Panc1 (cell line): ENCODE results near the gene KAT6B. TPM values are rescaled to one million over a fixed set of nuclear protein-coding genes. Genes with fewer than 3 reads are reported as not detected.
A peak's percentile ranks its signal among the peaks of the same experiment; 100 is the strongest.
"Not testable (repeated sequence)": the region's sequence is repeated elsewhere in the genome, so short reads cannot be mapped to it uniquely, and the experiment has no call there.

Source experiments
- ATAC-seq: fragments of 200-7000 bp; cut with Tn5 transposase; 2 replicates; pipeline ENCODE4 v1.9.1; 2020; ENCODE audit warnings: mild to moderate bottlenecking, moderate library complexity
- Bru-seq: library from RNA; stranded (reverse); fragments of 400-500 nt; gene quantifications from one replicate; lab custom pipeline; 2021; lab: Mats Ljungman, UMichigan
- BruChase-seq, 2 experiments: library from RNA; stranded (reverse); fragments of 400-500 nt; gene quantifications; one replicate each; lab custom pipeline; 2021; lab: Mats Ljungman, UMichigan
- BruUV-seq: library from RNA; stranded (reverse); fragments of 400-500 nt; replicated peaks from 2 replicates; lab custom pipeline; 2021; lab: Mats Ljungman, UMichigan
- CTCF ChIA-PET: fragments of 300-600 bp; sonication (Branson Sonifier 250); formaldehyde crosslinking; loops from one replicate; lab custom pipeline; 2022; ENCODE audit warnings: antibody characterized with exemption; lab: Charles Lee
- POLR2A ChIA-PET: fragments of 300-600 bp; sonication (Branson Sonifier 250); formaldehyde crosslinking; loops from one replicate; lab custom pipeline; 2022; ENCODE audit warnings: antibody characterized with exemption; lab: Charles Lee
- DNase-seq: peaks from one replicate; pipeline ENCODE4 v3.0.0-alpha.2; 2010; ENCODE audit warnings: low read depth, low spot score
- H3K27ac ChIP-seq: 2 replicates; pipeline ENCODE4 v1.5.1; 2011; ENCODE audit warnings: mild to moderate bottlenecking, low read length, inconsistent platforms
- H3K27me3 ChIP-seq: fragments of 200-500 bp; sonication (Bioruptor generic); 2 replicates; pipeline ENCODE4 v1.6.0; 2014; ENCODE audit warnings: low read length, inconsistent platforms; ENCODE audit not compliant: control insufficient read depth, insufficient read depth
- H3K36me3 ChIP-seq: fragments of 200-500 bp; sonication (Bioruptor generic); 2 replicates; pipeline ENCODE4 v1.5.1; 2014; ENCODE audit warnings: inconsistent platforms, mild to moderate bottlenecking, low read length, moderate library complexity; ENCODE audit not compliant: control insufficient read depth, insufficient read depth
- H3K4me1 ChIP-seq: 2 replicates; pipeline ENCODE4 v1.5.1; 2011; ENCODE audit warnings: inconsistent platforms, mild to moderate bottlenecking, low read length, moderate library complexity; ENCODE audit not compliant: control insufficient read depth, insufficient read depth
- H3K4me3 ChIP-seq, 2 experiments: 2 replicates each; pipeline ENCODE4 v1.5.1; 2011 to 2012; ENCODE audit warnings: low read depth in 2 of 2, low read length in 2 of 2, mild to moderate bottlenecking in 2 of 2, inconsistent platforms in 1 of 2, moderate library complexity in 1 of 2
- H3K9me3 ChIP-seq: fragments of 200-500 bp; sonication (Bioruptor generic); 2 replicates; pipeline ENCODE4 v1.5.1; 2014; ENCODE audit warnings: low read depth, mild to moderate bottlenecking, inconsistent platforms, low read length, moderate library complexity; ENCODE audit not compliant: control insufficient read depth, insufficient read depth
- CTCF ChIP-seq: fragments of 450-650 bp; IDR thresholded peaks from 2 replicates; pipeline ENCODE4 v1.5.1; 2017; ENCODE audit warnings: mild to moderate bottlenecking
- POLR2AphosphoS5 ChIP-seq: IDR thresholded peaks from 2 replicates; pipeline ENCODE4 v1.6.1; 2012; ENCODE audit warnings: mild to moderate bottlenecking, low read depth, low read length, moderate library complexity
- REST ChIP-seq, 2 experiments: IDR thresholded peaks; 2 replicates each; pipeline ENCODE4 v1.6.1; 2011 to 2012; ENCODE audit warnings: low read depth in 2 of 2, control low read depth in 1 of 2, low read length in 1 of 2, mild to moderate bottlenecking in 1 of 2, moderate library complexity in 1 of 2; ENCODE audit not compliant: insufficient read depth in 1 of 2
- SIN3A ChIP-seq: IDR thresholded peaks from 2 replicates; pipeline ENCODE4 v1.6.1; 2012; ENCODE audit warnings: low read depth, mild to moderate bottlenecking, low read length, moderate library complexity, borderline replicate concordance; ENCODE audit not compliant: insufficient read depth
- TCF7L2 ChIP-seq: IDR thresholded peaks from 2 replicates; pipeline ENCODE4 v1.6.1; 2011; ENCODE audit warnings: mild to moderate bottlenecking, low read depth, low read length, inconsistent platforms
- in situ Hi-C: cut with HindIII; loops from 2 replicates; pipeline ENCODE4 v1.10.0; 2016; ENCODE audit warnings: low sequenced_read_pairs, low pct_unique_long_range_greater_than_20kb
- intact Hi-C: fragments of 100-400 bp; cut with micrococcal nuclease; formaldehyde crosslinking; loops from one replicate; pipeline ENCODE4 v1.10.0; 2022; ENCODE audit not compliant: unreplicated experiment
- long read RNA-seq: library from polyadenylated mRNA; unstranded; transcript quantifications from one replicate; pipeline ENCODE4 v2.0.0, GENCODE V29; 2021; ENCODE audit not compliant: unreplicated experiment
- polyA plus RNA-seq: library from polyadenylated mRNA; unstranded; fragments of >200 nt; gene quantifications from one replicate; pipeline ENCODE4 v1.2.1, GENCODE V29; 2012; ENCODE audit warnings: missing spikeins; ENCODE audit not compliant: insufficient read length
- total RNA-seq: library from RNA; stranded (reverse); gene quantifications from one replicate; pipeline ENCODE4 v1.2.1, GENCODE V29; 2021; ENCODE audit not compliant: unreplicated experiment

Gene KAT6B
- total RNA-seq (31.1 TPM), Bru-seq, nascent RNA (percentile 85 among the genes with signal in this experiment), BruChase-seq, experiment 1, labeled RNA remaining after a 2-hour chase (percentile 67 among the genes with signal in this experiment), BruChase-seq, experiment 2, labeled RNA remaining after a 6-hour chase (percentile 64 among the genes with signal in this experiment)
- polyA plus RNA-seq: 14.1 TPM
- long read RNA-seq, partial matches to known transcripts: 27 of 34 reads
- long read RNA-seq, other reads (novel, unspliced or antisense): 6 of 34 reads

DNA sequence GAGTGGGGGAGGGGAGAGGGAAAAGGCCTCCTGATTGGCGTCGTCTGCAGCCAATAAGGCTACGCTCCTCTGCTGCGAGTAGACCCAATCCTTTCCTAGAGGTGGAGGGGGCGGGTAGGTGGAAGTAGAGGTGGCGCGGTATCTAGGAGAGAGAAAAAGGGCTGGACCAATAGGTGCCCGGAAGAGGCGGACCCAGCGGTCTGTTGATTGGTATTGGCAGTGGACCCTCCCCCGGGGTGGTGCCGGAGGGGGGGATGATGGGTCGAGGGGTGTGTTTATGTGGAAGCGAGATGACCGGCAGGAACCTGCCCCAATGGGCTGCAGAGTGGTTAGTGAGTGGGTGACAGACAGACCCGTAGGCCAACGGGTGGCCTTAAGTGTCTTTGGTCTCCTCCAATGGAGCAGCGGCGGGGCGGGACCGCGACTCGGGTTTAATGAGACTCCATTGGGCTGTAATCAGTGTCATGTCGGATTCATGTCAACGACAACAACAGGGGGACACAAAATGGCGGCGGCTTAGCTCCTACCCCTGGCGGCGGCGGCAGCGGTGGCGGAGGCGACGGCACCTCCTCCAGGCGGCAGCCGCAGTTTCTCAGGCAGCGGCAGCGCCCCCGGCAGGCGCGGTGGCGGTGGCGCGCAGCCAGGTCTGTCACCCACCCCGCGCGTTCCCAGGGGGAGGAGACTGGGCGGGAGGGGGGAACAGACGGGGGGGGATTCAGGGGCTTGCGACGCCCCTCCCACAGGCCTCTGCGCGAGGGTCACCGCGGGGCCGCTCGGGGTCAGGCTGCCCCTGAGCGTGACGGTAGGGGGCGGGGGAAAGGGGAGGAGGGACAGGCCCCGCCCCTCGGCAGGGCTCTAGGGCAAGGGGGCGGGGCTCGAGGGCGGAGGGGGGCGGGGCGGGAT lies at the start of gene KAT6B:
Gene KAT6B (plus strand): TSS at position 459 of the 903 bp plus-strand sequence. CDS start 16,258 bp downstream, outside the sequence.
- Histone ChIP-seq H3K4me3 (peak within 1 kb of the TSS; percentile 92 to 93), H3K27ac (peak within 1 kb of the TSS; percentile 87), H3K27me3 (no peaks in the 10 kb centered on the region), H3K4me1 (peaks cover 41% of the 10 kb centered on the region), H3K36me3 (no peaks in the 10 kb centered on the region), H3K9me3 (no peaks in the 10 kb centered on the region)
- TF ChIP-seq SIN3A (peak; percentile 98; the same call in 1 of the 2 replicates), POLR2AphosphoS5 (no peak; the same call in 1 of the 2 replicates), TCF7L2 (peak; percentile 51; the same call in 1 of the 2 replicates), CTCF (no peak; the same call in 1 of the 2 replicates)
- CTCF ChIA-PET: interaction anchor here (0.6 to 0.7 kb wide), 2 partner anchors 283 to 346 kb away, joined by 4 to 5 read pairs; a partner anchor contains a TSS
- POLR2A ChIA-PET: interaction anchor here (0.7 kb wide), 2 partner anchors 11 to 15 kb away, joined by 3 read pairs; no protein-coding TSS in a partner anchor
- peak; percentile 93 for ATAC-seq
- no TSS peak for BruUV-seq
- intact Hi-C loops: loop anchor here (10.0 kb wide), 2 partner anchors 258 to 562 kb away; no protein-coding TSS in a partner anchor
- DNase-seq: peak; percentile 100
- in situ Hi-C loops: no loop called here

DNA sequence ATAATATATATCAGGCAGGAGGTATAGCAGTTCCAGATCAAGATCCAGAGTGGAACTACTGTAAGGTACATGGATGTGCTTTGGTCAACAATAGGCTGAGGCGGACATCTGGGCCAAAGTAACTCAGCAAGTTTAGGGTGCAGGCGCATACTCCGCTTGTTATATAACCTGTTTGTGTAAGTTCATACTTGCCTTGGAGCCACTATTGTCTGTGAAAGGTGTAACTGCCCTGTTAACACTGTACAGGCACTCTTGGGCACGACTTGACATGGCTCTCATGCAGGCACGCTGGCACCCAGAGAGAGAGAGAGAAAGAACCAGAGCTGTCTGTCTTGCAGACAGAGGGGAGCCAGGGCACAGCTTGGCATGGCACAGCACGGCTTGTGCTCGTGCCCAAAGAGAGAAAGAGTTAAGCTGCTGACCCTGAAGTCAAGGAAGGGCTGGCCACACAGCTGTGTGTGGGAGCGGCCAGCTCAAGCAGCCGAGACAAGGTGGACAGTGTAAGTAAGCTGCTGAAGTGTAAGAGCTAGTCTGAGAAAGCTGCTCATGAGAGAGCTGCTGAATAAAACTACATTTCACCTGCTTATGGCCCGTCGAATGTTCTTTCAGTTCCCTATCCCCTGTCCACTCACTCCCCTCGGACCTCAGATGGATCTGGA lies 47.8 kb upstream of the KAT6B start:
- in situ Hi-C loops: no loop called here
- no peak overlapping the region for H3K4me3 ChIP-seq
- no peak overlapping the region for H3K27ac ChIP-seq
- H3K9me3 ChIP-seq: 0 out of 2 replicates have a peak, but pooled peaks cover 2% of the 10 kb centered on the region
- ChIA-PET POLR2A (no interaction called here), CTCF (interaction anchor here (0.6 kb wide), 1 partner anchor 130 kb away, joined by 8 read pairs; no protein-coding TSS in a partner anchor)
- no peak for TF ChIP-seq CTCF
- TF ChIP-seq REST (IDR thresholded peaks at IDR 0.05; ENCODE audit: insufficient read depth in 1 of 2, low read depth in 2 of 2, low read length in 1 of 2): no peak
- TF ChIP-seq POLR2AphosphoS5: no peak
- no peak for TF ChIP-seq SIN3A
- TF ChIP-seq TCF7L2: no peak
- no peaks in the 10 kb centered on the region for H3K27me3 ChIP-seq
- intact Hi-C loops: no loop called here
- H3K4me1 ChIP-seq: no peaks in the 10 kb centered on the region
- DNase-seq (no peak), ATAC-seq (no peak)
- no peaks in the 10 kb centered on the region for H3K36me3 ChIP-seq
- BruUV-seq: no TSS peak

GRCh38 chr10:74781870-74782269 lies 44.5 kb upstream of the KAT6B start:
- H3K4me1 ChIP-seq, CTCF ChIA-PET, BruUV-seq, POLR2A ChIA-PET, DNase-seq, in situ Hi-C loops, ATAC-seq, intact Hi-C loops, H3K9me3 ChIP-seq, H3K4me3 ChIP-seq, H3K36me3 ChIP-seq, H3K27me3 ChIP-seq, H3K27ac ChIP-seq: not testable (repeated sequence)
